Activated CD4-positive, alpha-beta T cell treated with anti-CD3 and anti-CD28 coated beads for 36 hours (primary cell): ENCODE results near the gene PIP5K1B. TPM values are rescaled to one million over a fixed set of nuclear protein-coding genes. Genes with fewer than 3 reads are reported as not detected.

Experiments used
- ATAC-seq: fragments of 200-7000 bp; cut with Tn5 transposase; one replicate; pipeline ENCODE4 v1.10.0; 2021; ENCODE audit warnings: mild to moderate bottlenecking, moderate library complexity
- CTCF ChIA-PET: fragments of 350-600 bp; sonication (Branson Sonifier 250); formaldehyde crosslinking; loops from one replicate; lab custom pipeline; 2021; ENCODE audit warnings: antibody characterized with exemption; lab: Charles Lee
- POLR2A ChIA-PET: fragments of 350-600 bp; sonication (Branson Sonifier 250); formaldehyde crosslinking; loops from one replicate; lab custom pipeline; 2021; ENCODE audit warnings: antibody characterized with exemption, inconsistent platforms; lab: Charles Lee
- DNase-seq: peaks from one replicate; pipeline ENCODE4 v3.0.0-alpha.2; 2020
- H3K27ac Mint-ChIP-seq: one replicate; pipeline ENCODE4 v1.8.0; 2021; ENCODE audit warnings: mixed read lengths
- H3K27me3 Mint-ChIP-seq: one replicate; pipeline ENCODE4 v1.8.0; 2021; ENCODE audit warnings: mixed read lengths
- H3K36me3 Mint-ChIP-seq: one replicate; pipeline ENCODE4 v1.8.0; 2021; ENCODE audit warnings: low read depth, mixed read lengths
- H3K4me1 Mint-ChIP-seq: one replicate; pipeline ENCODE4 v1.8.0; 2021; ENCODE audit warnings: mixed read lengths
- H3K4me3 Mint-ChIP-seq: one replicate; pipeline ENCODE4 v1.8.0; 2021; ENCODE audit warnings: mild to moderate bottlenecking, moderate library complexity, mixed read lengths
- H3K9me3 Mint-ChIP-seq: one replicate; pipeline ENCODE4 v1.8.0; 2021; ENCODE audit warnings: low read depth, mixed read lengths
- intact Hi-C, 2 experiments: fragments of 100-400 bp; cut with DNase I in 1 of 2; cut with micrococcal nuclease in 1 of 2; formaldehyde crosslinking; loops; one replicate each; pipeline versions ENCODE4 v1.14.2 to v1.15.1; 2022 to 2024; cut with DNase I, micrococcal nuclease
- total RNA-seq, 2 experiments: library from RNA; stranded (reverse); gene quantifications; one replicate each; pipeline ENCODE4 v1.2.3, GENCODE V29; 2021

Gene PIP5K1B
- total RNA-seq, 2 experiments from 2014 or later: 1.6 TPM

DNA sequence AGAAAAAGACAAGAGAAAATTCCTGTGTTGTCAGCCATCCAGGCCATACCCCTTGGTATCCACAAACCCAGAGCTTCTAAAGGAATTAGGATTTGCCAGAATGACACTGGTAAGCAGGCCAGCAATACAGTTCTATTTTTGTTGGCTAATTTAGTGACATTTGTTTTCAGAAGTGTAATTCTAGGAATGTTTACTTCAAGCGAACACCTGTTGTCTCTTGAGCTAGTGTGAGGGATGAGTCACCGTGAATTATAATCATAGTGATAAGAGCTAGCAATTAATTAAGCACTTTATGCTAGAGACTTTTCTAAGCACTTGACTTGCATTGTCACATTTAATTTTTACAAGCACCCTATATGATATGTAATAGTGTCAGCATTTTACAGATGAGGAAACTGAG is 209.7 kb downstream of the PIP5K1B start:
- intact Hi-C loops: no loop called here
- ChIA-PET CTCF (interaction anchor here (1.4 kb wide), 1 partner anchor 49 kb away, joined by 5 read pairs; no protein-coding TSS in a partner anchor), POLR2A (no interaction called here)
- no peak overlapping the region for H3K4me3 Mint-ChIP-seq
- H3K27me3 Mint-ChIP-seq: no peaks in the 10 kb centered on the region
- H3K4me1 Mint-ChIP-seq: peaks cover 6% of the 10 kb centered on the region
- H3K9me3 Mint-ChIP-seq: no peaks in the 10 kb centered on the region
- ATAC-seq (no peak), DNase-seq (no peak)
- no peak overlapping the region for H3K27ac Mint-ChIP-seq
- H3K36me3 Mint-ChIP-seq: no peaks in the 10 kb centered on the region

DNA sequence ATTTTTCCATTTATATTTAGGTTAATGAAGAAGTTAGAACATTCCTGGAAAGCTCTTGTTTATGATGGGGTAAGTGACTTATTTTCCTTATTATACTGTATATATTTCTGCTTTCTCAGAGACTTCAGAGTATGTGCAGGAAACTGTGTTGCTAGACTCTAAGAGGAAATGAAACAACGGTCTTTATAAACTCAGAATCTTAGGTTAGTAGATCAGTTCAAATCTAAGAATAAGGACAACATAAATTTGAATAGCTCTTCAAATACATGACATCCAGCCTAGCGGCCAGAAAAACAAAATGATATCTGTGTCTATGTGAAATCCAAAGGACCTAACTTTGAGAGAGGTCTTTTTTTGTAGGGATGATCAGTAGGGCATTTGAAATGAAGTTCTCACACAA is 214.6 kb downstream of the PIP5K1B start:
- ATAC-seq (no peak), DNase-seq (no peak)
- no peak overlapping the region for H3K4me3 Mint-ChIP-seq
- ChIA-PET CTCF (interaction anchor here (0.6 to 0.9 kb wide), 2 partner anchors 90 to 1146 kb away, joined by 3 to 5 read pairs; no protein-coding TSS in a partner anchor), POLR2A (no interaction called here)
- H3K27me3 Mint-ChIP-seq: no peaks in the 10 kb centered on the region
- no peak overlapping the region for H3K27ac Mint-ChIP-seq
- no peaks in the 10 kb centered on the region for H3K36me3 Mint-ChIP-seq
- no peaks in the 10 kb centered on the region for H3K9me3 Mint-ChIP-seq
- peaks cover 11% of the 10 kb centered on the region for H3K4me1 Mint-ChIP-seq
- intact Hi-C loops: no loop called here

DNA sequence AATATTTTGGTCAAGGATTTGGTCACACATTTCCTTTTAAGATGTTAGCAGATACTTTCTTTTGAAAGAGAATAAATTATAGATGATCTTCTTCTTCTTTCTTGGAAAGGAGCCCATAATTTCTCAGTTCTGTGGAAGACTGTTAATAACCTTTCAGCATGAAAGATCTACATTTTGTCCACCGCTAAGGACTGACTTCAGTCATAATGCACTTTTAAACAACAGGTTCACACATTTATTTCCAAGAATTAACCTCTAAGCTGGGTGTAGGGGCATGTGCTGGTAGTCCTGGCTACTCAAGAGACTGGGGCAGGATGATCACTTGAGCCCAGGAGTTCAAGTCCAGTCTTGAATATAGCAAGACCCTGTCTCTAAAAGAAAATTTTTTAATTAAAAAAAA is 215.9 kb downstream of the PIP5K1B start:
- Mint-ChIP-seq H3K9me3 (no peaks in the 10 kb centered on the region), H3K27ac (no peak overlapping the region), H3K4me3 (no peak overlapping the region), H3K4me1 (peaks cover 11% of the 10 kb centered on the region), H3K27me3 (no peaks in the 10 kb centered on the region), H3K36me3 (no peaks in the 10 kb centered on the region)
- no peak for DNase-seq
- ChIA-PET POLR2A (no interaction called here), CTCF (interaction anchor here (1.3 kb wide), 1 partner anchor 9 kb away, joined by 3 read pairs; no protein-coding TSS in a partner anchor)
- intact Hi-C loops: no loop called here
- no peak for ATAC-seq

DNA sequence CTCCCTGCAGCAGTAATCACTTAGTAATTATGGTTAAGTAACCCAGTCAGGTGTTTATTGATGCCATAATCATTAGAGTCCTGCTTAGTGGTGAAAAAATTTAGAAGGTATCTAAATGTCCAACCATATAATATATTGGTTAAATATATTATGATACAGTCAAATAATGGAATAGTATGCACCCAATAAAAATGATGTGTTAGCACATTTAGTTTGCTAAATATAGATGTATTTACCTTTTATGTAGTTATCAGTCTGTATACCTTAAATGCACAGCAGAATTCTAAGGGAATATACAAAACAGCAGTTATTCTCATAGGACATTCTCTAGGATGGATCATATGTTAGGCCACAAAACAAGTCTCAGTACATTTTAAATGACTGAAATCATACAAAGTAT is 218.4 kb downstream of the PIP5K1B start:
- Mint-ChIP-seq H3K27me3 (peaks cover 12% of the 10 kb centered on the region), H3K27ac (no peak overlapping the region), H3K36me3 (no peaks in the 10 kb centered on the region), H3K4me1 (peaks cover 9% of the 10 kb centered on the region), H3K4me3 (no peak overlapping the region), H3K9me3 (no peaks in the 10 kb centered on the region)
- intact Hi-C loops: loop anchor here in 1 of 2 experiments (2.0 kb wide), 1 partner anchor 23 kb away; no protein-coding TSS in a partner anchor
- no peak for ATAC-seq
- DNase-seq: no peak
- POLR2A ChIA-PET: no interaction called here
- CTCF ChIA-PET: no interaction called here

DNA sequence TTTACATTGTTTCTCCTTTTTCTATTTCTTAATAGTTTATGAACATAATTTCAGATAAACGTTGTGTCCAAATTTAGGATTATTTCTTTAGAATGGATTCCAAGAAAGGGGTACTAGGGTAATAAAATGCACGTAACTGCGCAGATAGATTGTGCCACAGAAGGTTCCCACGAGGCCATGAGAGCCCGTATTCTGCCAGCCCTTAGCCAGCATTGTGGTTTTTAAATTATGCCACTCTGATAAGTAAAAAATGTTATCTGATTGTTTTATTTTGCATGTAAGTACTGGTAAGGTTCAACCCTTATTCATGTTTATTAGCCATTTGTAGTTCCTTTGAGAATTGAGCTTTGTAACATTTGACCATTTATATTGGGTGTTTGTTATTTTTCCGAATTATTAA is 220.1 kb downstream of the PIP5K1B start:
- intact Hi-C loops: no loop called here
- ChIA-PET POLR2A (no interaction called here), CTCF (no interaction called here)
- Mint-ChIP-seq H3K36me3 (no peaks in the 10 kb centered on the region), H3K27ac (no peak overlapping the region), H3K27me3 (peaks cover 20% of the 10 kb centered on the region), H3K9me3 (no peaks in the 10 kb centered on the region), H3K4me1 (peaks cover 2% of the 10 kb centered on the region), H3K4me3 (no peak overlapping the region)
- ATAC-seq (no peak), DNase-seq (no peak)

DNA sequence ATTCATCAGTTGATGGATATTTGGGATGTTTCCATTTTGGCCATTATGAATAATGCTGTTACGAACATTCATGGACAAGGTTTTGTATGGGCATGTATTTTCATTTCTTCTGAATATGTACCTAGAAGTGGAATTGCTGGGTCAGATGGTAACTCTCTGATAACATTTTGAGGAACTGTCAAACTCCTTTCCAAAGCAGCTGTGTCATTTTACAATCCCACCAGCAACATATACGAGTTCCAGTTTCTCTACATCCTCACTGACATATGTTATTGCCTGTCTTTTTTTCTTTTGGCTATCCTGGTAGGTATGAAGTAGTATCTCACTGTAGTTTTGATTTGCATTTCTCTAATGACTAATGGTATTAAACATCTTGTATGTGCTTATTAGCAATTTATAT is 222.1 kb downstream of the PIP5K1B start:
- Mint-ChIP-seq H3K27ac (no peak overlapping the region), H3K36me3 (no peaks in the 10 kb centered on the region), H3K9me3 (no peaks in the 10 kb centered on the region), H3K4me1 (peaks cover 12% of the 10 kb centered on the region), H3K27me3 (peaks cover 29% of the 10 kb centered on the region), H3K4me3 (no peak overlapping the region)
- POLR2A ChIA-PET: no interaction called here
- ATAC-seq (no peak), DNase-seq (no peak)
- intact Hi-C loops: no loop called here
- CTCF ChIA-PET: no interaction called here

DNA sequence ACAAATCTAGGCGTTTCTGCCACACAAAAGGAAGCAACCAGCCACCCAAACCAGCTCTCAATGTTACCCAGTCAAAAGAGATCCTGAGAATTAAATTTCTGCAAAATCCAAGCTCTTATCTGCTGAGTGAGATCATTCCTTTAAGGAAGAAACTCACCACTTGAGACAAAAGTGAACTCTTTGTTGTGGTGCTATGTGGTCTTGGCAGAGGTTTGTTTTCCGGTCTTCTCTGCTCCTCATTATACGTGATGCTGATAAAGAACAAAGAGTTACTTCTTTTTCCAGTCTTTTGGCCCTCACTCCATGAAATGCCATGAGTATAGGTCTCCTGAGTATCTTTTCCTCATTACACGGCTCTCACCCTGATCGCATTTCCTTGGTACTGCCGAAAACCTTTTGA is 226.8 kb downstream of the PIP5K1B start:
- ChIA-PET CTCF (interaction anchor here (0.7 to 1.0 kb wide), 3 partner anchors 16 to 68 kb away, joined by 3 read pairs; no protein-coding TSS in a partner anchor), POLR2A (no interaction called here)
- DNase-seq (no peak), ATAC-seq (peak; percentile 26)
- Mint-ChIP-seq H3K4me1 (peaks cover 18% of the 10 kb centered on the region), H3K27me3 (peaks cover 37% of the 10 kb centered on the region), H3K4me3 (no peak overlapping the region), H3K9me3 (no peaks in the 10 kb centered on the region), H3K27ac (no peak overlapping the region), H3K36me3 (no peaks in the 10 kb centered on the region)
- intact Hi-C loops: no loop called here

DNA sequence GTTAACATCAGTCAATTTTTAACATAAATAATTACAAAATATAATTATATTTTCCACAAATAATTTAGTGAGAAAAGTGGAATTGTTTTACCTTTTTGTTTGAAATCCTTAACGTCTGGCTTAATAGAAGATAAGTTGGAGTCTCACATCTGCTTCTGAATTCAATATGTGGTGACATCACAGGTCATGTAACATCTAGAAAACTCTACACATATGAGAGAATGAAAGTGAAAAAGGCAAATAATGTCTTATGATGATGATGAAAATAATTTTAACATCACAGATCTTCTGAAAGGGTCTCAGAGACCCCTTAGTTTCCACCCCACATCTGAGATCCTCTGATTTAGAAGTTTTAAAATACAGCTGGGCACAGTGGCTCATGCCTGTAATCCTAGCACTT is 227.4 kb downstream of the PIP5K1B start:
- no peak overlapping the region for H3K27ac Mint-ChIP-seq
- H3K4me1 Mint-ChIP-seq: peaks cover 18% of the 10 kb centered on the region
- DNase-seq (no peak), ATAC-seq (no peak)
- H3K27me3 Mint-ChIP-seq: peaks cover 38% of the 10 kb centered on the region
- CTCF ChIA-PET: interaction anchor here (0.8 kb wide), 1 partner anchor 30 kb away, joined by 3 read pairs; no protein-coding TSS in a partner anchor
- H3K36me3 Mint-ChIP-seq: no peaks in the 10 kb centered on the region
- POLR2A ChIA-PET: no interaction called here
- H3K4me3 Mint-ChIP-seq: no peak overlapping the region
- intact Hi-C loops: no loop called here
- H3K9me3 Mint-ChIP-seq: no peaks in the 10 kb centered on the region

DNA sequence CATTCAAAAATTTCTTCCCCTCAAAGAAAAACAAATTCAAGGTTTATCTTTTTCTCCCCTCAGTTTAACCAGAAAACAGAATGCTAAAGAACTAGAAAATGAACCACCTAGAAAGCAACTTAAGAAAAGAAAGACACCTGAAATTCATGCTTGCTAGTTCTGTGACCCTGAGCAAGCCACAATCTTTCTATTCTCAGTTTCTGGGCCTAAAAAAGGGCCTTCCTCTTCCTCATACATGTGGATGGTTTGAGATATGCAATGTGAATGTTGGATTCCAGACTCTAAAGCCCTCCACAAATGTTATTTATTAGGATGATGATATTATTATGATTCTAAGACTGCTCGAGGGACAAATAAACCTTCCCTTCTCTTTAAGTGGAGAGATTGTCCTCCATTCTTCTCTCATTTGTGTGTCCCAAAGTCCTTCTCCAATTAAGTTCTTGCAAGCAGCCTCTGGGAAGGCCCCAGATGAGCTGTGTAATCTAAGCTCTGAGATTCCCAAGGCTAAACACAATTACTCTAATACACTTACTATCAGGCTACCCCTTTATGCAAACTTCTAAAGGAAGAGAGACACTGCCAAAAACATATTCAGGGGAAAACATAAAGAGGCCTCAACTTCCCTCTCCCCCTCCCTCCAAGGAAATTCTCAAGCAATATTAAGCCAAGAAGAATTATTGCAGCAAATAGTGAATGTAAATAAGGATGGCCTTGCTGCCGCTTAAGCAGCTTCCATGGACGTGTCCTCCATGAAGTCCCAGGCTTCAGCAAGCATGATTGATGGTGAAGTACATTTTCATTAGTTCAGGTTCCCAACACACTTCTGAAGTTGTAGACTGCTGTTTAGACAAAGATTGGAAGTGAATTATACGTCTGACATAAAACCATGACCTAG is 228.6 kb downstream of the PIP5K1B start:
- POLR2A ChIA-PET: no interaction called here
- CTCF ChIA-PET: no interaction called here
- Mint-ChIP-seq H3K4me1 (peaks cover 18% of the 10 kb centered on the region), H3K4me3 (no peak overlapping the region), H3K9me3 (no peaks in the 10 kb centered on the region), H3K36me3 (no peaks in the 10 kb centered on the region), H3K27ac (no peak overlapping the region), H3K27me3 (peaks cover 36% of the 10 kb centered on the region)
- DNase-seq: no peak
- ATAC-seq: no peak
- intact Hi-C loops: no loop called here

DNA sequence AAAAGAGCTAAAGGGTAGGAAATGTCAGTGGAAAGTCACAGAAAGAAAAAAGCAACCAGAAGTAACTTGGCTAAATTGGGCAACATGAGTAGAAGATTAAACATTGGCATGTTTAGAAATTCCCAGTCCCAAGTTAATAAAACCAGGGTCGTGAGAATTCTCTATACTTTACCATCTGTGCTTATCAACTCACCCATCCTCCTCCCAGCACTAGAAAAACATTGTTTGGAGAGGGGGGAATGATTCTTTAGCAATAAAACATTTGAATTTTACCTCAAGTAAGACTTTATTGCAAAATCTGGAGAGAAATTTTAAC is 229.2 kb downstream of the PIP5K1B start:
- H3K4me3 Mint-ChIP-seq: no peak overlapping the region
- no peaks in the 10 kb centered on the region for H3K36me3 Mint-ChIP-seq
- no peak overlapping the region for H3K27ac Mint-ChIP-seq
- peaks cover 18% of the 10 kb centered on the region for H3K4me1 Mint-ChIP-seq
- intact Hi-C loops: no loop called here
- ChIA-PET POLR2A (no interaction called here), CTCF (no interaction called here)
- no peaks in the 10 kb centered on the region for H3K9me3 Mint-ChIP-seq
- no peak for DNase-seq
- peaks cover 36% of the 10 kb centered on the region for H3K27me3 Mint-ChIP-seq
- ATAC-seq: no peak

DNA sequence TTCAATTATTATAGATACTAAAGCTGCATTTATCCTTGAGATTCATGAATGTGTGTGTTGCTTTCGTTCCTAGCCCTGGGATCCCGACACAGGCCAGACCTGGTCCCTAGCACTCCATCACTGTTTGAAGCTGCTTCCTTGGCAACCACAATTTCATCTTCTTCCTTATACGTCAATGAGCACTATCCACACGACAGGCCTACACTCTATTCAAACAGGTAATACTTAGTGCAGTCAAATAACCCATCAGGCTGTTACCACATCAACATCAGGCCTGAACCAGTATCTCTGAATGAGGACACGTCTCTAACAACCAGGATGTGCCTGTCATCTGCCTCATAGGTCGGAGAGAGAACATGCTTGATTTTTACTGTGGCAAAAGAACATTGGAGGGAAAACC is 235.5 kb downstream of the PIP5K1B start:
- no peak for ATAC-seq
- POLR2A ChIA-PET: no interaction called here
- Mint-ChIP-seq H3K4me1 (no peaks in the 10 kb centered on the region), H3K4me3 (no peak overlapping the region), H3K9me3 (no peaks in the 10 kb centered on the region), H3K36me3 (peaks cover under 1% of the 10 kb centered on the region), H3K27ac (no peak overlapping the region), H3K27me3 (peaks cover 19% of the 10 kb centered on the region)
- CTCF ChIA-PET: interaction anchor here (0.6 kb wide), 1 partner anchor 260 kb away, joined by 4 read pairs; no protein-coding TSS in a partner anchor
- intact Hi-C loops: loop anchor here in 1 of 2 experiments (10.0 kb wide), 1 partner anchor 234 kb away; the partner anchor contains the start of gene TJP2
- no peak for DNase-seq
